CD4-positive, alpha-beta T cell treated with Interleukin-6 at 100 ng/mL for 8 hours (primary cell): ENCODE measurements around the gene SLC35C1.
"Not testable (repeated sequence)": the region's sequence is repeated elsewhere in the genome, so short reads cannot be mapped to it uniquely, and the experiment has no call there.

Experiments used
- DNase-seq: peaks from one replicate; pipeline ENCODE4 v3.0.0-alpha.2; 2020; ENCODE audit warnings: mixed read lengths, low spot score

Gene SLC35C1

DNA sequence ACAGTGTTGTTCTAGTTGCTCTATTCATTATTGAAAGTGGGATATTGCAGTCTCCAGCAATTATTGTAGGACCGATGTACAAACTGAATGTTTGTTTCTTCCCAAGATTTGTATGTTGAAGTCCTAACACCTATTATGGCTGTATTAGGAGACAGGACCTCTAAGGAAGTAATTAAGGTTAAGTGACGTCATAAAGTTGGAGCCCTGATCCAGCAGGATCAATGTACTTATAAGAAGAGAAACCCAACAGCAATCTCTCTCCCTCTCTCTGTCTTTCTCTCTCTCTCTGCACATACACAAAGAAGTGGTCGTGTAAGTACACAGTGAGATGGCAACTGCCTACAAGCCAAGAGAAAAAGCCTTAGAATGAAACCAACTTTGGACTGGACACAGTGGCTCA, 16.1 kb upstream of the SLC35C1 start:
- DNase-seq: no peak

DNA sequence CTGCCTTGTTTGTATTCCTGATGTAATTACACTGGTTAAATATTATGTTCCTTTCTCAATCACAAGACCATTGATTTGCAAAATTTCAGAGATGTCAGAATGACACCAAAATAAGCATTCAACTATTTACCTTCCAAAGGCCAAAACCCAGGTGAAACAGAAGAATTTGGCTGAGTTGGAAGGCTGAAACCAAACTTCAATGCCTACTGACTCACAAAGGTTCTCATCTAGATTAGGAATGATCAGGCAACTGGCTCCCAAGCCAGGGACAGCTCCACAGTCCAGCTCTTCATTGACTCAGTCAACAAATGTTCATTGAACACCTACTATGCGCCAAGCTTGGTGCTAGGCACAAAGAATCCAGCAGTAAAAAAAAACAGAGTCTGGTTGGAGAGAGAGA, 13.4 kb upstream of the SLC35C1 start:
- DNase-seq: no peak

DNA sequence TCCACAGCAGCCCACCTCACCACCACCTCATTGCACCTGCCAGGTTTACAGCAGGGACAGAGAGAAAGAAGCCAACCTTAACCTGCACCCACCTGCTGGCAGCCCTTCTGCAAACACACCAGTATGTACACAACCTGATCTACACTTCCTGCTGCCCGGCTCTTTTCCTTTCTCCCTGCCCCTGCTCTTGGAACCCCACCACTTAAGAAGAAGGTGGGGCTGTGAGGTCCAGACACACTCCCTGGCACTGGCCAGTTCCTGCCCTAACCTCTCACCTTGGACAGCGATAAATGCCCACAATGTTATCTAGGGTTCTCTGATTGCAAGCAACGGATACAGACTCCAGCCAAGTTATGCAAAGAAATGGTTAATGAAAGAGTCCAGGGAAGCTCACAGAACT, 10.8 kb upstream of the SLC35C1 start:
- DNase-seq: no peak

DNA sequence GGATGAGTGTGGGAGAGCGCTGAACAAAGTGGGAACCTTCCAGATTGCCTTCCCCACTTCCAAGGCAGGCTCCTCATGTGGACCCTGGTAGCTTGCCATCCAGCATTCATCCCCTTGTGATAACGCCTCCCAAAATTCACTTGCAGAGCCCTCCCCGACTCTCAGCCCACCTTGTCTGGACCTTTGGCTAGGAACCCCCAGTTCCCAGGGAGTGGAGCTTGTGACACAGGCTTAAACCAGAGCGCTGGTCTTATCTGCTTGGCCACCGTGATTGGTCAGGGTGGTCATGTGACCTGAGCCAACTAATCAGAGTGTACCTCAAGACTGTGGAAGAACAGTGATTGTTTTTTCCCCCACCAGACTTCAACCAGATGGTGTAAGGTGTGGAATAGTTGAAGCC, 9.6 kb upstream of the SLC35C1 start:
- DNase-seq: no peak

DNA sequence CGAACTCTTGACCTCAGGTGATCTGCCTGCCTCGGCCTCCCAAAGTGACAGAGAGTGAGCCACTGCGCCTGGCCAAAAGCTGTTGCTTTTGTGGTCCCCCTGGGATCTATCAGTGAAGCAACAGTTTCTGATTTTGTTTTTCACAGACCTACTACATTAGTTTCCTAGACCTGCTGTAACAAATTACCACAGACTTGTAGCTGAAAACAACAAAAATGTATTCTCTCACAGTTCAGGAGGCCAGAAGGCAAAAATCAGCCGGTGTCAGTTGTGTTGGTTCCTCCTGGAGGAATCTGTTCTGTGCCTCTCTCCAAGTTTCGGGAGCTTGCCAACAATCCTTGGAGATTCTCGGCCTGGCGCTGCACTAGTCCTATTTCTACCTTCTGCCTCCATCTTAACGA, 8.5 kb upstream of the SLC35C1 start:
- no peak for DNase-seq

DNA sequence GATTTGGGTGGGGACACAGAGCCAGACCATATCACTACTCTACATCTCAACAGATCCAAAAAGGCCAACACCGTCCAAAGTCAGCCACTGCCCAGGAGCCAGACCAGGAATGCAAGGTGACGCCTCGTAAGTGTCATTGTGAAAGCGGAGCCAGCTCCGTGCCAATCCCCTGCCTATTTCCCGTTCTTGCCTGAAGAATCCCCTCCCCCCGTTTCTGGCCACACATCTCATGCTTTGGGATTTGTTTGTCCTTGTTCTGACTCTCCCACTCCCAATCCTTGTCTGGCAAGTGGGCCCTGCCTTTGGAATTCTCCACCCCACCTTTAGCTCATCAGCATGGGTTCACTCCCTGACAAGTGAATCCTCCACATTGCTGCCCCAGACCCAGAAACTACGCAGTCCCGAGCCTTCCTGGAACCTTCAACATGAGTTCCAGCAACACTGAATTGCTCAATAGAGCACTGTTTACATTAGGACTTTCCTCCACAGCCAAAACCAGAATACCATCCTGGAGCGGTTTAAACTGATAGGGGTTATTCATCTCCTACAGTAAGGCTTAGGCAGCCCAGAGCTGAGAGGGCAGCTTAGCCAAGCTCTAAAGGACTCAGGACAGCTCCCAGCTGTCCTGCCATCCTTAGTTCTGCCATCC, 6.0 kb upstream of the SLC35C1 start:
- DNase-seq: no peak

DNA sequence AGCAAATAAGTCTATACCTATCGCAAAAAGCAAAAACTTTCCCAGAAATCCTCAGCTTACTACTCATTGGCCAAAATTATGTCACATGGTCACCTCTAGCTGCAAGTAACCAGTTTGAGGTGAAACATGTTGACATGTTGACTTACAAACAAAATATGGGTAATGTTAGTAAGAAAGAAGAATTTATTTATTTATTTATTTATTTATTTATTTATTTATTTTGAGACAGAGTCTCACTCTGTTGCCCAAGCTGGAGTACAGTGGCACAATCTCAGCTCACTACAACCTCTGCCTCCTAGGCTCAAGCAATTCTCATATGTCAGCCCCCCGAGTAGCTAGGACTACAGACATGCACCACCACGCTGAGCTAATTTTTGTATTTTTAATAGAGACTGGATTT, 5.4 kb upstream of the SLC35C1 start:
- DNase-seq: no peak

DNA sequence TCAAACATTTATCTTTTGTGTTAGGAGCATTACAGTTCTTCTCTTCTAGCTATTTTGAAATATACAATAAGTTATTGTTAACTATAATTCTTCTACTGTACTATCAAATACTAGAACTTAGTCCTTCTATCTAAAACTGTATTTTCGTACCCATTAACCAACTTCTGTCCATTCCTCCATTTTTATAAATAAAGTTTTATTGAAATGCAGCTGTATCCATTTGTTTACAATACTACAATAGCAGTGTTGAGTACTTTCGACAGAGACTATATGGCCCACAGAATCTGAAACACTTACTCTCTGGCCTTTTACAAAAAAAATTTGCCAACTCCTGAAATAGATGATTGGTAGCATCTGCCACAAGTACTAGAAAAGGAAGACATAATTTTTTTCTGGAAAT, 4.7 kb upstream of the SLC35C1 start:
- DNase-seq: no peak

DNA sequence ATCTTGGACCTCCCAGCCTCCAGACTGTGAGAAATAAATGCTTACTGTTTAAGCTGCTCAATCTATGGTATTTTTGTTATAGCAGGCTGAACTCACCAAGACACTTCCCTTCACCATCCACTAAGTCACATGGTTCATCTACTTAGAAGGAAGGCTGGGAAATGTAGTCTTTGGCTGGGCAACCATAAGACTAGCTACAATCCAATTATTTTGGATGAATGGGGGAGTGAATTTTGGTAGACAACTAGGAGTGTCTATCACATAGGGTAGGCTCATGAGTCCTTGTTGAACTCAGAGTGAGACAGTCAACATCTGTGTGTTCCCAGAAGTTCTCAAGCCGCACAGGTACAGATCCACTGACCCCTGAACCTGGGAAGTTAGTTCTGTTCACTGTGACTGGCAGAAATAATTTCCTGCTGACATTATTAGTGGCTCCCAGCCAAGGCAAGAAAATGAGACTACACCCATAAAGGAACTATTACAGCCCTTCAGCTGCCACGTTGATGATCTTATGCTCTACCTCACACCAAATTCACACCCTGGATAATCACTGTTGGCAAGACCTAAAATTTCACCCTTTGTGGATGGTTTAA, 3.1 kb upstream of the SLC35C1 start:
- no peak for DNase-seq

DNA sequence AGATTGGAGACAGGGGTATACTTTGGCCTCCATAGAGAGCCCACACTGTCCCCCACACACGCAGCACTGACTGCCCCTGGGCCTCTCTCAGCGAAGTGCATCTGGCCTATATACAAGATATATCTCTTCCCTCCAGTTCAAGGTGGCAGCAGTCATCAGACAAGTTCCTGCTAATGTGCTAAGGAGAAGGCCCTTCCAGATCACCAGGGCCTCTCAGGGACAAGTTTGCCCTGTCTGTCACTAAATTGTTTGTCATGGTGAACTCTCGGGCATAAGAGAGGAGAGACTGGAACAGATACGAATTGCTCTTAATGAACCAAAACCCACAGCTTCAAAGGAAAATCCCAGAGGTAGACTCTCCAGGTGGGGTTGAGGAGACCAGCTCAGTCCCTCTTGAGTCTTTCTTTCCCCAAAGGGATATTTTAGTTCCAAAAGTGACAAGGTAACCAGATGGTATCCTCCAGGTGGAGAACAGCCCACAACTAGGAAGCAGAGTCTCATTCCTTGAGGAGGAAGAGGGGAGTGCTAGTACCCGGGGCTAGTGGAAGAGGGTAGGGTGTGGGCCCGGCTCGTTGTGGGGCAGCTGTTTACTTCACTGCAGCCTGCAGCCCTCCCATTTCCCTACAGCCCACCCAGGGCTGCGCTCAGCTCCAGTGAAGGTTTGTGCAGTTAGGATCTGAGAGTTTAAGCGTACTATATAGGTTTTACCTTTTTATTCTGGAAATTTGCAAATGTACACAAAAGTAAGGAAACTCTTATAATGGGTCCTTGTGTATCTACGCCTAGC, 2.2 kb upstream of the SLC35C1 start:
- DNase-seq: no peak

DNA sequence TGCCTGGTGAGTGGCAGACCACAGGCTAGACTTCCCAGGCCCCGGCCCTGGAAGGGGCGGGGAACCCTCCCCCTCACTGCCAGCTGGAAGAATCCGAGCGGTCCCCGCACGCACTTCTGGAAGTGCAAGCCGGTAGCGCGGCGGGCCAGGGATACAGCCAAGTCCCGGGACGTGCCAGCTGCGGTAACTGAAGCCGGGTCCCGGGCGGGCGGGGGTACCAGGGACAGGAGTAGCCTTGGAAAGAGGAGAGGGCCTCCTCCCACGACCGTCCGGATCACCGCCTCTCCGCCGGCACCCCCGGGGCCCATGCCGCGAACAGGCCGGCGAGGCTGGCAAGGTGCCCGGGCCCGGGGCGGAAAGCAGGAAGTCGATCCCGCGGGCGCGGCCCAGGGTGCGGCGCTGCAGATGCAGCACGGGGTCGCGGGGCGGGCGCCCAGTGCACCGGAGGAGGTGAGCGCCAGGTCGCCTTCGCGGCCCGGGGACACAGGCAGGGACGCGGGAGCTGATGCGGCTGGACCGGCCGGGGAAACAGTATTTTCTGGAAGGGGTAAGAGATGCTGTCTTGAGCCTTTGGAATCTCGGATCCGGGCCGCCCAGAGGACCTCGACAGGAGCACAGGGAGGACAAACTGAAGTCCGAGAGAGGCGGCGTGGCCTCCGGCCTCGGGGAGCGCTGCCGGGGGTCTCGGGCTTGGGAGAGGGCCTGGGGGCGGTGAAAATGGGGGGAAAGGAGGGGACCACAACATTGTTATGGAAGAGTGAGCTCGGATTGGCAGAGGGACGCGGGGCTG, 783 bp upstream of the SLC35C1 start:
- peak; percentile 60 for DNase-seq

DNA sequence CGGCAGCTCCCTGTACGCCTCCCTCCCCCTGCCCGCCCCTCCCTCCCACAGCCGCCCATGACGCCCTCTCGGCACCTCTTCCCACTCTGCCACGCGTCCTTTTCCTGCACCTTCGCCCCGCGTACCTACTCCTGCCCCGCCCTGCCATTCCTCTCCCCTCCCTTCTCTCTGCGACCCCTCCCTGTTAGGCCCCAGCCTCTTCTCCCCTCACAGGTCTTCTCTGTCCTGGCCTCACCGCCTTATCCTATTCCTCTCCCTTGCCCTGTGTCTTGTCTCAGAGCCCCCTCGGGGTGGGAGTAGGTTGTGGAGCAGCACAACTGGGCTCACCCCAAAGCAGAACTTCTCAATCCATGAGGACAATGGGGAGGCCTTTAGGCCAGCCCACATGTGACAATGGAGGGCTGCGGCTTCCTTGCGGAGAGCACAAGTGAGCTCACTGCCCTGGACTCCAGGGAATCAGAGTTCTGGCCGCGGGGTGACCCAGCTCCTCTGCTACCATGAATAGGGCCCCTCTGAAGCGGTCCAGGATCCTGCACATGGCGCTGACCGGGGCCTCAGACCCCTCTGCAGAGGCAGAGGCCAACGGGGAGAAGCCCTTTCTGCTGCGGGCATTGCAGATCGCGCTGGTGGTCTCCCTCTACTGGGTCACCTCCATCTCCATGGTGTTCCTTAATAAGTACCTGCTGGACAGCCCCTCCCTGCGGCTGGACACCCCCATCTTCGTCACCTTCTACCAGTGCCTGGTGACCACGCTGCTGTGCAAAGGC, 539 bp downstream of the SLC35C1 start:
- no peak for DNase-seq

DNA sequence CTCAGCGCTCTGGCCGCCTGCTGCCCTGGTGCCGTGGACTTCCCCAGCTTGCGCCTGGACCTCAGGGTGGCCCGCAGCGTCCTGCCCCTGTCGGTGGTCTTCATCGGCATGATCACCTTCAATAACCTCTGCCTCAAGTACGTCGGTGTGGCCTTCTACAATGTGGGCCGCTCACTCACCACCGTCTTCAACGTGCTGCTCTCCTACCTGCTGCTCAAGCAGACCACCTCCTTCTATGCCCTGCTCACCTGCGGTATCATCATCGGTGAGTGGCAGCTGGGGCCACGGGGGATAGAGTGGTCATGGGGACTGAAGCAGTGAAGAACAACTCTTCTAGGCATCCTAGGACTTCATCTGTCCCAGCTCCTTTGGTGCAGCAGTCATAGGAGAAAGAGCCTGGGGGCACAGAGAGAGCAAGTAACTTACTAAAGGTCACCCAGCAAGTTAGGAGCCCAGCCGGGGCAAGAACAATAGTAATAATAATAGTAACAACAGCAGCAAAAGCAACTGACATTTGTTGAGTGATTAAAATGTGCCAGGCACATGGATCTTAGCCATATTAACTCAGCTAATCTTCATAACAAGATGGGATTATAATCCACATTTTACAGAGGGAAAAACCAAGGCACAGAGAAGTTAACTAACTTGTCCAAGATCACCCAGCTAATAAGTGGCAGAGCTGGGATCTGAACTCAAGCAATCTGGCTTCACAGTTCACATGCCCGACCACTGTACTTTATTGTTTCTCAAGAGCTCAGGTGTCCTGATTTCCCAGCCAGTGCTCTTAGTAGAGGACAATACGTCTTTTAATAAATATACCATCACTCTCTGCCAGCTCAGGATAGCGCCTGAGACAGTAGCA, 1.4 kb downstream of the SLC35C1 start:
- DNase-seq: no peak

DNA sequence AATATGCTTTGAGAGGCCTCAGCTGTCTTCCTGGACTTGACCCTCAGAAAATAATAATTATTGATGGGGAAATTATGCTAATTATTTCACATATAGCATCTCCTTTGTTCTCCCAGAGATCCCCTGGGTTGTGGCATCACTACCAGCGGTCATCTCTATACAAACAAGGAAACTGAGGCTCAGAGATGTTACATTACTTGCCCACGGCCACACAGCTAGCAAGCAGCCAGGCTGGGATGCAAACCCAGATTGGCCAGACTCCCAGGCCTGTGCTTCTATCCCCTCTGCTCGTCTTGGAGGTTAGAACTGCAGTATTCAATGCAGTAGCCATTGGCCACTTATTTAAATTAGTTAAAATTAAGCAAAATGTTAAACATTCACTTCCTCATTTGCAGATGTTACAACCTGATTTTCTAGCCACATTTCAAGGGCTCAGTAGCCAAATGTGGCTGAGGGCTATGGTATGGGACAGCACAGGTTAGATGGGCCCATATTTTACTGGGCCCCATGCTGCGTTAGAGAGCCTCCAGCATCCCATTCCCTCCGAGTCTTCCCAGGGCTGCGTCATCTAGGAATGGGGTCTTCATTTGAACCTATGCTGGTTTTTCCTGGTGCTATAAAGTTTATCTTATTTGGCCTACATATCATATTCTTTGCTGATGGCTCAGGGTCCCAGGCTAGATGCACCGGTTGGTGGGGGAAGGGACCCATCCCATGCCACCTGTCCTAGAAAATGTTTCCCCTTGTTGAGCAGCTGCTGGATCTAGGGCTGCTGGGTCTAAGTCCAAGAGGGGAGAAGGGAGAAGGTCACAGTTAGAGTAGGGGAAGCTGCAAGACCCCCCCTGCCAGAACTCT, 2.2 kb downstream of the SLC35C1 start:
- no peak for DNase-seq

DNA sequence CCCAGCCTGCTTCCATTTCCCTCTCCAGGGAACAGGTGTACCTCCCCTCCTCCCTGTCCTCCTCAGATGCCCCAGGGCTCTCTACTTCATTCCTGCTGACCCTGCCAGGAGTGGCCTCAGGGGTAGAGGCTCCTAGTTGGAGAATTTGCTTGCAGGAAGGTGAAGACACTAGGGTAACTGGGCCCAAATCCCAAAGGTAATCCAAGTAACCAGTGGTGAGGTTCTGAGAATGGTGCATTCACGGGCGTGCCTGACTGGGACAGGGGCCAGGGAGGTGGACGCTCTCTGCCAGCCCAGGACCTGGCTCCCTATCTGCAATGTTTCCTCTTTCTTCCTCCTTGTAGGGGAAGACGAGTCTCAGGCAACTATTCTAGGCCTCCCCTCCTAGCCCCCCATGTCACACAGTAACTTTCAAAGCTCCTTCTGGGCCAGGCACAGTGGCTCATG, 2.9 kb downstream of the SLC35C1 start:
- DNase-seq: no peak

DNA sequence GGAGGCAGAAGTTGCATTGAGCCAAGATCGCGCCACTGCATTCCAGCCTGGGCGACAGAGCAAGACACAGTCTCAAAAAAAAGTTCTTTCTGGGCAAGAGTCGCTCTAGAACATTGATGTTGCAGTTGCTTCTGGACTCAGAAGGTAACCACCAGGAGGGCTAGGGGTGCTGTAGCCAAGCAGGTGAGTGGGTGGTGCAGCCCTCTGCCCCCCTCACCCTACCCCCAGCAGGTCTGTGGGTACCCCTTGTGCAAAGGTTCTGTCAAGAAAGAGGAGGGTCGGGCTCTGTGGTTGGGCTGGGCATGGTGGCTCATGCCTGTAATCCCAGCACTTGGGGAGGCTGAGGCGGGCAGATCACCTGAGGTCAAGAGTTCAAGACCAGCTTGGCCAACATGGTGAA, 3.5 kb downstream of the SLC35C1 start:
- DNase-seq: not testable (repeated sequence)

DNA sequence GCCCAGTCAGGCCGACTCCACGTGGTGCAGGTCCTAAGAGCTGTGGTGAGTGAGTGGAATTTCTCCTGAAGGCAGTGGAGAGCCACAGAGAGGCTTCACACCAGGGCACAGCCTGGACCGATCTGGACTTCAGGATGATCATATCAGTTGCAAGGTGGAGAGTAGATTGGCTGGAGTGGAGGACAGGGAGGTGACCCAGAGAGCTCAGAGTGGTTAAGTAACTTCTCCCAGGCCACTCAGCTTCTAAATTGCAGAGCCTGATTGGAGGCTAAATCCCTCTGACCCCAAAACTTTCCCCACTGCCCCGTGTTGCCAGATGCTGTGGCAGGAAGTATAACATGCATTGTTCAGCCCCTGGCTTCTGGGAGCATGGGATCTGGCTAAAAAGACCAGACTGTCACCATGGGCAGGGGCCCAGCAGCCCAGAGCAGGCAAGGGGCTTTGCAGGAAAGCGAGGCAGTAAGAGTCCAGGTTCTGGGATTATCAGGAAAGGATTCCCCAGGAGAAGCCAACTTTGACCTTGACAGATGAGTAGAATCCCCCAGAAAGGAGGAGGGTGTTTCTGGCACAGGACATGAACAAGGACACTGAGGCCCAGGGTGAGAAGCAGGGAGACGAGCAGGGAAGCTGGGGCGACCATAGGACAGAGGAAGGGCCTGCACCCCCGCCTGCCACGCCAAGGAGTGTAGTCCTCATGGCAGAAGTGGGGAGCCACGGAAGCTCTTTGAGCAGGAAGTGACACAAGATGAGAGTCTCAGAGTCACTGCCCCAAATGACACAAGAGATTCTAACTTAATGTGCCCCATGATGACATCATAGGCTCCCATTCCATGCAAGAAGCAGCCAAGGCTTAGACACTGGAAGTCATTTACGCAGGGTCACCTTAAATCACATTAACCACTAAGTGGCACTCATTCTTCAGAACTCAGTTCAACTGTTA, 4.8 kb downstream of the SLC35C1 start:
- no peak for DNase-seq

DNA sequence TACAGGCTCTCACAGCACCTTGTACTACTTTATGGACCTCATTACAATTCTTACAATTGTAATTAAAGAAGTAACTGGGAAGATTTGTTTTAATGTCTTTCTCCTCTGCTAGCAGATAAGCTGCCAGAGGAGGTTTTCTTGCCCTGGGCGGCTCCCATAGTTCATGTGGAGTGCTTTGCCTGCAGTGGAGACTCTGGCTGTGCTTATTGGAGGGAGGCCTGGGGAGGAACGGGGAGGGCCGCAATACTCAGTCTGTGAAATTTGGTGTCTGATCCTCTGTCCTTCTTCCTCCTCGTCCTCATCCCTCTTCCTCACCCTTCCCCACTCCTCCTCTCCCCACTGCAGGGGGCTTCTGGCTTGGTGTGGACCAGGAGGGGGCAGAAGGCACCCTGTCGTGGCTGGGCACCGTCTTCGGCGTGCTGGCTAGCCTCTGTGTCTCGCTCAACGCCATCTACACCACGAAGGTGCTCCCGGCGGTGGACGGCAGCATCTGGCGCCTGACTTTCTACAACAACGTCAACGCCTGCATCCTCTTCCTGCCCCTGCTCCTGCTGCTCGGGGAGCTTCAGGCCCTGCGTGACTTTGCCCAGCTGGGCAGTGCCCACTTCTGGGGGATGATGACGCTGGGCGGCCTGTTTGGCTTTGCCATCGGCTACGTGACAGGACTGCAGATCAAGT, 5.6 kb downstream of the SLC35C1 start:
- DNase-seq: no peak
